GM23338 (cell line): ENCODE measurements around the gene ARMC8. TPM values are rescaled to one million over a fixed set of nuclear protein-coding genes. Genes with fewer than 3 reads are reported as not detected.

ENCODE experiments used
- ATAC-seq: fragments of 200-7000 bp; cut with Tn5 transposase; 3 replicates; pipeline ENCODE4 v1.9.1; 2020
- DNase-seq: peaks from one replicate; pipeline ENCODE4 v3.0.0-alpha.2; 2015; ENCODE audit warnings: low spot score
- H2AFZ ChIP-seq: fragments of 200-600 bp; sonication (generic); 2 replicates; pipeline ENCODE4 v1.8.0; 2016; ENCODE audit warnings: antibody characterized with exemption, mild to moderate bottlenecking, moderate library complexity
- H3F3A ChIP-seq: fragments of 200-600 bp; sonication (generic); replicated peaks from 2 replicates; pipeline ENCODE4 v1.8.0; 2017; ENCODE audit warnings: antibody characterized with exemption, mixed run types, low read depth
- H3K27ac ChIP-seq: fragments of 200-600 bp; sonication (generic); 2 replicates; pipeline ENCODE4 v1.6.1; 2016; ENCODE audit warnings: low read depth
- H3K27me3 ChIP-seq: fragments of 200-600 bp; sonication (generic); 2 replicates; pipeline ENCODE4 v1.8.0; 2016; ENCODE audit warnings: mild to moderate bottlenecking, mixed run types, moderate library complexity; ENCODE audit not compliant: insufficient read depth
- H3K36me3 ChIP-seq: fragments of 200-600 bp; sonication (generic); 2 replicates; pipeline ENCODE4 v1.8.0; 2016; ENCODE audit warnings: mild to moderate bottlenecking; ENCODE audit not compliant: insufficient read depth
- H3K4me1 ChIP-seq: fragments of 200-600 bp; sonication (generic); 2 replicates; pipeline ENCODE4 v1.8.0; 2016; ENCODE audit warnings: mild to moderate bottlenecking, moderate library complexity; ENCODE audit not compliant: insufficient read depth
- H3K4me2 ChIP-seq: fragments of 200-600 bp; sonication (generic); 2 replicates; pipeline ENCODE4 v1.7.1; 2017; ENCODE audit warnings: mixed run types
- H3K4me3 ChIP-seq: fragments of 200-600 bp; sonication (generic); 2 replicates; pipeline ENCODE4 v1.6.1; 2016; ENCODE audit warnings: mixed run types
- H3K79me2 ChIP-seq: fragments of 200-600 bp; sonication (generic); replicated peaks from 2 replicates; pipeline ENCODE4 v1.8.0; 2017; ENCODE audit warnings: mild to moderate bottlenecking; ENCODE audit not compliant: insufficient read depth
- H3K9me2 ChIP-seq: fragments of 200-600 bp; sonication (generic); 2 replicates; pipeline ENCODE4 v1.8.0; 2017; ENCODE audit not compliant: insufficient read depth
- H4K20me1 ChIP-seq: fragments of 200-600 bp; sonication (generic); replicated peaks from 2 replicates; pipeline ENCODE4 v1.8.0; 2017; ENCODE audit warnings: mild to moderate bottlenecking; ENCODE audit not compliant: insufficient read depth
- H3K27ac Mint-ChIP-seq: 2 replicates; pipeline ENCODE4 v1.8.0; 2020; ENCODE audit warnings: inconsistent platforms, mild to moderate bottlenecking, moderate library complexity, mixed read lengths
- H3K27me3 Mint-ChIP-seq: 3 replicates; pipeline ENCODE4 v1.8.0; 2022; ENCODE audit warnings: low read depth, mild to moderate bottlenecking, moderate library complexity, mixed read lengths, inconsistent platforms; ENCODE audit not compliant: insufficient read depth, poor library complexity
- H3K36me3 Mint-ChIP-seq: 3 replicates; pipeline ENCODE4 v1.8.0; 2021; ENCODE audit warnings: low read depth, mild to moderate bottlenecking, inconsistent platforms, moderate library complexity, mixed read lengths
- H3K4me1 Mint-ChIP-seq: 3 replicates; pipeline ENCODE4 v1.8.0; 2020; ENCODE audit warnings: mild to moderate bottlenecking, inconsistent platforms, mixed read lengths
- H3K4me3 Mint-ChIP-seq: 3 replicates; pipeline ENCODE4 v1.8.0; 2021; ENCODE audit warnings: moderate library complexity, mild to moderate bottlenecking, inconsistent platforms, mixed read lengths
- H3K9me3 Mint-ChIP-seq: 3 replicates; pipeline ENCODE4 v1.8.0; 2020; ENCODE audit warnings: moderate library complexity, mild to moderate bottlenecking, inconsistent platforms, mixed read lengths
- CREB1 ChIP-seq: fragments of 250-450 bp; sonication (Bioruptor Pico); IDR thresholded peaks from 2 replicates; pipeline ENCODE4 v1.5.0; 2020; ENCODE audit warnings: low read depth, mild to moderate bottlenecking, moderate library complexity
- CTCF ChIP-seq, 2 experiments: fragments of 200-600 bp in 1 of 2; sonication (generic) in 1 of 2; conservative IDR thresholded peaks; 2 replicates each; pipeline versions ENCODE4 v1.5.1 to v1.6.1; 2016 to 2017; ENCODE audit warnings: antibody characterized with exemption in 2 of 2, low read depth in 2 of 2, mild to moderate bottlenecking in 2 of 2, moderate library complexity in 1 of 2
- ETS1 ChIP-seq: IDR thresholded peaks from 2 replicates; pipeline ENCODE4 v1.6.1; 2016; ENCODE audit warnings: antibody characterized with exemption
- EZH2 ChIP-seq: fragments of 200-600 bp; sonication (generic); IDR thresholded peaks from one replicate; pipeline ENCODE4 v1.8.0; 2017; ENCODE audit warnings: antibody characterized with exemption, mild to moderate bottlenecking, low read depth; ENCODE audit not compliant: unreplicated experiment
- EZH2phosphoT487 ChIP-seq: fragments of 200-600 bp; sonication (generic); IDR thresholded peaks from one replicate; pipeline ENCODE4 v1.8.1; 2018; ENCODE audit warnings: antibody characterized with exemption; ENCODE audit not compliant: unreplicated experiment
- JUNB ChIP-seq: IDR thresholded peaks from one replicate; pipeline ENCODE4 v1.6.1; 2016; ENCODE audit warnings: antibody characterized with exemption; ENCODE audit not compliant: unreplicated experiment
- NANOG ChIP-seq: IDR thresholded peaks from 2 replicates; pipeline ENCODE4 v1.6.1; 2016; ENCODE audit warnings: antibody characterized with exemption, borderline replicate concordance
- POLR2AphosphoS5 ChIP-seq: IDR thresholded peaks from 2 replicates; pipeline ENCODE4 v1.6.1; 2016; ENCODE audit warnings: antibody characterized with exemption, low read depth
- STAT1 ChIP-seq: IDR thresholded peaks from one replicate; pipeline ENCODE4 v1.6.1; 2016; ENCODE audit warnings: antibody characterized with exemption; ENCODE audit not compliant: unreplicated experiment
- ZNF114 ChIP-seq: fragments of 250-450 bp; sonication (Bioruptor Pico); IDR thresholded peaks from 2 replicates; pipeline ENCODE4 v1.5.0; 2020; ENCODE audit warnings: mild to moderate bottlenecking, moderate library complexity
- ZNF331 ChIP-seq: fragments of 250-450 bp; sonication (Bioruptor Pico); IDR thresholded peaks from 2 replicates; pipeline ENCODE4 v1.5.0; 2020; ENCODE audit warnings: low read depth, mild to moderate bottlenecking, moderate library complexity
- ZNF462 ChIP-seq: fragments of 250-450 bp; sonication (Bioruptor Pico); IDR thresholded peaks from 2 replicates; pipeline ENCODE4 v1.5.0; 2020; ENCODE audit warnings: mild to moderate bottlenecking, moderate library complexity
- polyA plus RNA-seq: library from polyadenylated mRNA; unstranded; fragments of >200 nt; fragmentation: Nextera tagmentation; extraction: Ambion mirVana; gene quantifications from 2 replicates; pipeline ENCODE4 v1.2.1, GENCODE V29; 2016
- total RNA-seq: library from RNA; depleted of rRNA; stranded (reverse); fragments of >200 nt; shearing (Covaris generic); gene quantifications from 2 replicates; pipeline ENCODE4 v1.2.3, GENCODE V29; 2014
- TF ChIP-seq, protein P1 (sequence below): IDR thresholded peaks from one replicate; pipeline ENCODE4 v1.6.1; 2018; ENCODE audit warnings: antibody characterized with exemption; ENCODE audit not compliant: unreplicated experiment

Gene ARMC8
- total and polyA plus RNA-seq, 2 experiments from 2014 or later = 36.8 to 61.4 TPM

DNA sequence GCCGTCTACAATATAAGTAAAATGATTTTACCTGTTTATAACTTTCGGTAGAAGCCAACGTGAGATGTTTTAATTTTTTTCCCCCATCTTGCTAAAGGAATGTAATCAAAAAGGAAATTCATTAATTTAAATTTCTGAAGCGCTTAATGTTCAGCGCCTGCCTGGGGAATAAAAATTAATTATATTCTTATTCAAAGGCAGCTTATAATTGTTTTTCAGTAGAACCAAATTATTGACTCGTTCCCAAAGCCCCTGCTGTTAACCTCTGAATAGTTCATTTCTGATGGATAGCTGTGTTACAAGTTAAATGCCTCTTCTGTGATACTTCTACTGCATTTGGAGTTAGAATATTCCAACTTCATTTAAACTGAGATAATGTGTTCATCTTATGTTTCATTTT, 51.6 kb downstream of the ARMC8 start:
- Histone ChIP-seq H2AFZ (no peak overlapping the region), H3K27ac (no peak overlapping the region), H4K20me1 (no peaks in the 10 kb centered on the region), H3K79me2 (no peaks in the 10 kb centered on the region), H3K36me3 (peaks cover 18% of the 10 kb centered on the region; the same call in 1 of the 2 replicates), H3K4me3 (no peak overlapping the region), H3K4me2 (no peak overlapping the region), H3K9me2 (no peaks in the 10 kb centered on the region), H3F3A (no peaks in the 10 kb centered on the region), H3K27me3 (no peaks in the 10 kb centered on the region), H3K4me1 (no peaks in the 10 kb centered on the region)
- TF ChIP-seq ZNF462 (CRISPR knock-in tag) = no peak
- no peak for TF ChIP-seq EZH2
- TF ChIP-seq JUNB = no peak
- no peak for TF ChIP-seq STAT1
- TF ChIP-seq EZH2phosphoT487 = no peak
- TF ChIP-seq CREB1 (CRISPR knock-in tag) = no peak
- TF ChIP-seq ZNF331 = no peak
- no peak for TF ChIP-seq CTCF (conservative IDR thresholded peaks at IDR 0.05; ENCODE audit: low read depth in 2 of 2)
- no peak for TF ChIP-seq ZNF114 (CRISPR knock-in tag)
- no peak for TF ChIP-seq NANOG
- TF ChIP-seq ETS1 = no peak
- TF ChIP-seq, protein P1, sequence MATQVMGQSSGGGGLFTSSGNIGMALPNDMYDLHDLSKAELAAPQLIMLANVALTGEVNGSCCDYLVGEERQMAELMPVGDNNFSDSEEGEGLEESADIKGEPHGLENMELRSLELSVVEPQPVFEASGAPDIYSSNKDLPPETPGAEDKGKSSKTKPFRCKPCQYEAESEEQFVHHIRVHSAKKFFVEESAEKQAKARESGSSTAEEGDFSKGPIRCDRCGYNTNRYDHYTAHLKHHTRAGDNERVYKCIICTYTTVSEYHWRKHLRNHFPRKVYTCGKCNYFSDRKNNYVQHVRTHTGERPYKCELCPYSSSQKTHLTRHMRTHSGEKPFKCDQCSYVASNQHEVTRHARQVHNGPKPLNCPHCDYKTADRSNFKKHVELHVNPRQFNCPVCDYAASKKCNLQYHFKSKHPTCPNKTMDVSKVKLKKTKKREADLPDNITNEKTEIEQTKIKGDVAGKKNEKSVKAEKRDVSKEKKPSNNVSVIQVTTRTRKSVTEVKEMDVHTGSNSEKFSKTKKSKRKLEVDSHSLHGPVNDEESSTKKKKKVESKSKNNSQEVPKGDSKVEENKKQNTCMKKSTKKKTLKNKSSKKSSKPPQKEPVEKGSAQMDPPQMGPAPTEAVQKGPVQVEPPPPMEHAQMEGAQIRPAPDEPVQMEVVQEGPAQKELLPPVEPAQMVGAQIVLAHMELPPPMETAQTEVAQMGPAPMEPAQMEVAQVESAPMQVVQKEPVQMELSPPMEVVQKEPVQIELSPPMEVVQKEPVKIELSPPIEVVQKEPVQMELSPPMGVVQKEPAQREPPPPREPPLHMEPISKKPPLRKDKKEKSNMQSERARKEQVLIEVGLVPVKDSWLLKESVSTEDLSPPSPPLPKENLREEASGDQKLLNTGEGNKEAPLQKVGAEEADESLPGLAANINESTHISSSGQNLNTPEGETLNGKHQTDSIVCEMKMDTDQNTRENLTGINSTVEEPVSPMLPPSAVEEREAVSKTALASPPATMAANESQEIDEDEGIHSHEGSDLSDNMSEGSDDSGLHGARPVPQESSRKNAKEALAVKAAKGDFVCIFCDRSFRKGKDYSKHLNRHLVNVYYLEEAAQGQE = no peak
- no peak for TF ChIP-seq POLR2AphosphoS5
- Mint-ChIP-seq H3K27me3 (no peaks in the 10 kb centered on the region), H3K4me3 (no peak overlapping the region), H3K27ac (no peak overlapping the region), H3K4me1 (no peaks in the 10 kb centered on the region), H3K36me3 (peaks cover 18% of the 10 kb centered on the region; the same call in 2 of the 3 replicates), H3K9me3 (no peaks in the 10 kb centered on the region)
- ATAC-seq = no peak
- DNase-seq = no peak
